Lower leg skin (tissue), 4 donors: Measurements from ENCODE around the gene TOMM40L. TPM values are rescaled to one million over a fixed set of nuclear protein-coding genes. Genes with fewer than 3 reads are reported as not detected.

Source experiments
- DNase-seq, 2 donors: peaks; one replicate each; pipeline ENCODE4 v3.0.0-alpha.2; 2019; ENCODE audit warnings: low spot score in 2 of 2
- H3K4me3 ChIP-seq: fragments of 200-600 bp; sonication (generic); 2 replicates; pipeline ENCODE4 v1.5.1; 2017; ENCODE audit warnings: mild to moderate bottlenecking, low read depth; ENCODE audit not compliant: poor library complexity, severe bottlenecking
- POLR2A ChIP-seq, 2 donors: fragments of 450-650 bp; IDR thresholded peaks; one replicate each; pipeline ENCODE4 v1.6.1; 2016 to 2017; ENCODE audit warnings: antibody characterized with exemption in 2 of 2, mild to moderate bottlenecking in 1 of 2, moderate library complexity in 1 of 2
- WGBS, 2 donors: methylation state at CpG; one replicate each; pipeline ENCODE4 v1.1.5; 2018; 5-methylcytosine and 5-hydroxymethylcytosine counted together
- intact Hi-C: fragments of 100-400 bp; cut with DNase I; formaldehyde crosslinking; loops from one replicate; pipeline ENCODE4 v1.15.0; 2023; ENCODE audit warnings: low total_unique reads
- total RNA-seq, 4 donors: library from RNA; depleted of rRNA; stranded (reverse); fragments of >200 nt; gene quantifications; one replicate each; pipeline ENCODE4 v1.1.0, GENCODE V29; 2016
- TF ChIP-seq, protein P1 (sequence below), 3 donors: fragments of 450-650 bp; IDR thresholded peaks; one replicate each; pipeline ENCODE4 v1.5.1; 2016; ENCODE audit warnings: antibody characterized with exemption in 3 of 3, mild to moderate bottlenecking in 3 of 3, moderate library complexity in 2 of 3

Gene TOMM40L
- total RNA-seq, 4 donors from 2014 or later: 3.8 to 11.9 (median 7.7) TPM

DNA sequence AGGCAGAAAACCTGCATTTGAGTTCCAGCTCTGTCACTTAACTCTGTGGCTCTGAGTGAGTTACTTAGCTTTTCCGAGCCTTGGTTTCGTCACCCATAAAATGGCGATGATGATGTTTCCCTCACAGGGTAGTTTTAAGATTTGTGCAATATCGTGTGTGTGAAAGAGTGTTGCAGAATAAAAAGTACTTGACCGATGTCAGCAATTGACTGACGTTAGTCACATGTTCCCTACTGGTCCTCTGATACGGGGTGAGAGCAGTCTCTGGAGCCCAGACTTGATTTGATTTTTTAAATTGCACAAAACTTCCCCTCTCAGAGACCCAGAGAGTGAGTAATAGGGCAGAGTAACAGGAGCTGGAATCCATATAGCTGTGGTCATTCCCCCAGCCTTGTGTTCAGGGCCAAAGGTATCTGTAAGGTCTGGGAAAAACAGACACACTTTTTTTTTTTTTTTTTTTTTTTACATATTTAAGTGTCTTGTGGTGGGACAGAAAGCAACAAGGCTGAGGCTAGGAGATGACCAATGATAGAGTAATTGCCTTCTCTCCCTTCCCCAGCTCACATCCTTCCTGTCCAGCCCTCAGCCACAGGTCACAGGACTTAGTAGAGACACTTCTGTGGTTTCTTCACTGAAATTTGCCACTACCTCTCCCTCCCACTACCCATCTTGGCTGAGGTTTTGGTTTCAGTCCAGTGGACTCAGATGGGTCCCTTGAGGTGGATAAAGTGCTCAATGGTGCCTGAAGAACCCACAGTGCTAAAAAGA, 8.7 kb upstream of the TOMM40L start:
- 52 to 55% methylated on average over 7 of the region's 7 CpGs for WGBS, 2 donors
- TF ChIP-seq POLR2A (IDR thresholded peaks at IDR 0.05): no peak
- TF ChIP-seq, protein P1, sequence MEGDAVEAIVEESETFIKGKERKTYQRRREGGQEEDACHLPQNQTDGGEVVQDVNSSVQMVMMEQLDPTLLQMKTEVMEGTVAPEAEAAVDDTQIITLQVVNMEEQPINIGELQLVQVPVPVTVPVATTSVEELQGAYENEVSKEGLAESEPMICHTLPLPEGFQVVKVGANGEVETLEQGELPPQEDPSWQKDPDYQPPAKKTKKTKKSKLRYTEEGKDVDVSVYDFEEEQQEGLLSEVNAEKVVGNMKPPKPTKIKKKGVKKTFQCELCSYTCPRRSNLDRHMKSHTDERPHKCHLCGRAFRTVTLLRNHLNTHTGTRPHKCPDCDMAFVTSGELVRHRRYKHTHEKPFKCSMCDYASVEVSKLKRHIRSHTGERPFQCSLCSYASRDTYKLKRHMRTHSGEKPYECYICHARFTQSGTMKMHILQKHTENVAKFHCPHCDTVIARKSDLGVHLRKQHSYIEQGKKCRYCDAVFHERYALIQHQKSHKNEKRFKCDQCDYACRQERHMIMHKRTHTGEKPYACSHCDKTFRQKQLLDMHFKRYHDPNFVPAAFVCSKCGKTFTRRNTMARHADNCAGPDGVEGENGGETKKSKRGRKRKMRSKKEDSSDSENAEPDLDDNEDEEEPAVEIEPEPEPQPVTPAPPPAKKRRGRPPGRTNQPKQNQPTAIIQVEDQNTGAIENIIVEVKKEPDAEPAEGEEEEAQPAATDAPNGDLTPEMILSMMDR (IDR thresholded peaks at IDR 0.05): no peak
- intact Hi-C loops: no loop called here
- peak in 1 of 2 donors; percentile 53 for DNase-seq
- no peak overlapping the region for H3K4me3 ChIP-seq

DNA sequence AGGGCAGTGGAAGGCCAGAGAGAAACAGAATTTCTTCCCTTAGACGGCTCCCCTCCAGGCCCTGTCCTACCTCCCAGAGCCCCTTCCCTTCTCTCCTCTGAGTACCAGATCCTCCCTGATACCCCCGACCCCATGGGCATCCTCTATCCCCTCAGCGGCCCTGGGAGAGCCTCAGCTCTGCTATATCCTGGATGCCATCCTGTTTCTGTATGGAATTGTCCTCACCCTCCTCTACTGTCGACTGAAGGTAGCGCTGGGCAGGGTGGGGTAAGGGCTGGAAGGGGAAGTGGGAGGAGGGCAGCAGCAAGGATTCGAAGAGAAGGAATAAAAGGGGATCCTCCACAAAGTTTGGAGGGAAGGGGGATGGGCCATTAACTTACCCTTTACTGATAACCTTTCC, 8.0 kb upstream of the TOMM40L start:
- WGBS, 2 donors: 58 to 73% methylated on average over 6 of the region's 6 CpGs
- TF ChIP-seq POLR2A (IDR thresholded peaks at IDR 0.05): no peak
- TF ChIP-seq, protein P1 (IDR thresholded peaks at IDR 0.05): no peak
- intact Hi-C loops: no loop called here
- no peak for DNase-seq
- no peak overlapping the region for H3K4me3 ChIP-seq

DNA sequence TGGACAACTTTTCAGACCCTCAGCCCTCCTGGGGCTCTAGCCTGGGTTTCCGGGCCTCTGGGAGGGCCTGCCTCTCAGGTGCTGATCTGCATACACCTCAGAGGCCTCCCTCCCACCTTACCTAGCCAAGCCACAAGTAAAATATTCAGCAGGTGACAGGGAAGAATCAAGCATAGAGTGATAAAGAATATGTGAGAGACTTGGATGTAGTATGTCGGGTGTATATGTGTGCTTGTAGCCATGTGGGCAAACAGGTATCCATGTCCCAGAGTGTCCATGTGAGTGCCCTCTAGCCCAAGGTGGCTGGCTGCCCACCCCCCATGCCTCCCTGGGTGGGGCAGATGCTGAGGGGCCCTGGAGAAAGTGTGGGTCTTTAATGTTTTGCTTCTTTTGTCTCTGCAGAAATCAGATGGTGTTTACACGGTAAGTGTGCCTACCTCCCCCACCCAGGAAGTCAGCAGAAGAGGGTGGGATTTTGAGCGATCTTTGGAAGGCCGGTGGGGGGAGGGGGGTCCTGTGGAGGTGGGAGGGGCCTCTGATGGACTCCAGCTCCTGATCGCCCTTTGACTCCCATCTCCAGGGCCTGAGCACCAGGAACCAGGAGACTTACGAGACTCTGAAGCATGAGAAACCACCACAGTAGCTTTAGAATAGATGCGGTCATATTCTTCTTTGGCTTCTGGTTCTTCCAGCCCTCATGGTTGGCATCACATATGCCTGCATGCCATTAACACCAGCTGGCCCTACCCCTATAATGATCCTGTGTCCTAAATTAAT, 7.4 kb upstream of the TOMM40L start:
- TF ChIP-seq, protein P1 (IDR thresholded peaks at IDR 0.05): no peak
- no peak for TF ChIP-seq POLR2A (IDR thresholded peaks at IDR 0.05)
- DNase-seq: no peak
- H3K4me3 ChIP-seq: no peak overlapping the region
- intact Hi-C loops: no loop called here
- WGBS, 2 donors: 65 to 76% methylated on average over 8 of the region's 8 CpGs

DNA sequence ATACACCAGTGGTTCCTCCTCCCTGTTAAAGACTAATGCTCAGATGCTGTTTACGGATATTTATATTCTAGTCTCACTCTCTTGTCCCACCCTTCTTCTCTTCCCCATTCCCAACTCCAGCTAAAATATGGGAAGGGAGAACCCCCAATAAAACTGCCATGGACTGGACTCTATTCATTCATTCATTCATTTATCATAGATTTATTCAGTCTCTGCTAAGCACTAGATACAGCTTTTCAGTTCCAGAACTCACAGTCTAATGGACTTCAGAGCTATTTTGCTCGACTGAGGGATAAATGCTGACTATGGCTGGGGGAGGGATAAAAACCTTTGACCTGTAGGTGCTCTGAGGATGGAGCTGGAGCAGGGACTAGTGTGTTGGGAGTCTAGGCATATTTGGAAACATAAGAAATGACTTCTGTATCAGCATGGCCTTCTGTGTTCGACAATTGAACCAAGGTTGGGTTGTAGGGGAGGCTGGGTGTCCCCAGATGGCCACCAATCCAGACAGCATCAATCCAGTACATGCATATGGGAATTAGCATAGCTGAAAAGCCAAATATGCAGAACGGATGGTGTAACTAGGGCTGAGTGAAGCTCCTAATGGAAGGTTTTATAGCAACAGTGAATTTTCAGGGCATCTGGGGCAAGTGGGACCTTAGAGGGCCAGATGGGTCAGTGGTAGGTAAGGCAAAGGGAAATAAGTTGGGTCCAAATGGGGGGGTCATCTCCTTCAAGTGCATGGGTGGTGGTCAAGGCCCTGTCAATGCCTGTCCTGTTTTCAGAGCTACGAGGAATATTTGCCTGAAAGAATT, 6.6 kb upstream of the TOMM40L start:
- TF ChIP-seq, protein P1 (IDR thresholded peaks at IDR 0.05): no peak
- TF ChIP-seq POLR2A (IDR thresholded peaks at IDR 0.05): no peak
- no peak for DNase-seq
- intact Hi-C loops: no loop called here
- 81 to 84% methylated on average over 5 of the region's 5 CpGs for WGBS, 2 donors
- no peak overlapping the region for H3K4me3 ChIP-seq

DNA sequence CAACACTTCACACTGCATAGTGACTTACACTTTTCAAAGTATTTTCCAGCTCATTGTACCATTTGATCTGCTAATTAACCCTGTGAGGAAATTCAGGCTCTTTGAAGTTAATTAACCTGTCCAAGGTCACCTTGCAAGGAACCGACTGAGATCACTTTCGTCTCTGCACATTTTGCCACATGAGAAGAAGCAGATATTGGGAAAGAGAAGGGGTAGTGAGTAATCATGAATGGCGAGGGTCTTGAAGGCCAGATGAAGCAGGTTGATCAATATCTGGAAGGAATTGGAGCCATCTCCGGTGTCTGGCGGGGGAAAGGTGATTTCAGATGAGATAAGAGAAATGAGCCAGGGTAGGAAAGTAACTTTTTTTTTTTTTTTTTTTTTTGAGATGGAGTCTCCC, 5.9 kb upstream of the TOMM40L start:
- TF ChIP-seq POLR2A (IDR thresholded peaks at IDR 0.05): no peak
- TF ChIP-seq, protein P1 (IDR thresholded peaks at IDR 0.05): no peak
- no peak overlapping the region for H3K4me3 ChIP-seq
- intact Hi-C loops: loop anchor here (10.0 kb wide), 1 partner anchor 165 kb away; no protein-coding TSS in a partner anchor
- WGBS, 2 donors: 82 to 89% methylated on average over 5 of the region's 5 CpGs
- DNase-seq: no peak
